ENCODE results near the gene HS6ST2.

The HS6ST2 gene

DNA sequence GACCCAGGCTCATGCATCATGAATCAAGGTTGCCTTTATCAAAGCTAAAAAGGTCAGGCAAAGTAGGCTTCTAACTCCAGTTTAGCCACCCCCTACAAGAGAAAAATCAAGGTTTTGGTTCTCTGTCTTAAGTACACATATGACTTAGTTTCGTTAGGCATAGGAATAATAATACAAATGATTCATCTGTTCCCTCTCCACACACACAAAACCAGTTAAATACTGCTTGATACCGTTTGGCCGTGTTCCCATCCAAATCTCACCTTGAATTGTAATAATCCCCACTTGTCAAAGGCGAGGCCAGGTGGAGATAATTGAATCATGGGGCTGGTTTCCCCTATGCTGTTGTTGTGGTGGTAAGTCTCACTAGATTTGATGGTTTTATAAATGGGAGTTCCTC is 226.2 kb downstream of the HS6ST2 start:
- POLR2A ChIA-PET = no interaction called here
- Histone ChIP-seq H3K9me3 (ENCODE audit: control insufficient read depth, insufficient read depth, low read depth, low read length) (no peaks in the 10 kb centered on the region), H3K27ac (ENCODE audit: extremely low read depth, low read depth, low read length) (no peak overlapping the region), H3K4me1 (ENCODE audit: control insufficient read depth, insufficient read depth, low read length) (no peaks in the 10 kb centered on the region), H3K4me3 (ENCODE audit: low read depth, low read length) (no peak overlapping the region), H3K36me3 (ENCODE audit: control insufficient read depth in 2 of 2, insufficient read depth in 1 of 2, low read length in 2 of 2) (no peaks in the 10 kb centered on the region)
- CTCF ChIA-PET = interaction anchor here (0.6 kb wide), 1 partner anchor 483 kb away, joined by 4 read pairs; no protein-coding TSS in a partner anchor
- TF ChIP-seq ZNF707 (tag by site-specific recombination; IDR thresholded peaks at IDR 0.05) (no peak), ZNF548 (tag by site-specific recombination; IDR thresholded peaks at IDR 0.05) (no peak), ZNF146 (tag by site-specific recombination; IDR thresholded peaks at IDR 0.05) (no peak), ZNF624 (tag by site-specific recombination; IDR thresholded peaks at IDR 0.05) (no peak)

DNA sequence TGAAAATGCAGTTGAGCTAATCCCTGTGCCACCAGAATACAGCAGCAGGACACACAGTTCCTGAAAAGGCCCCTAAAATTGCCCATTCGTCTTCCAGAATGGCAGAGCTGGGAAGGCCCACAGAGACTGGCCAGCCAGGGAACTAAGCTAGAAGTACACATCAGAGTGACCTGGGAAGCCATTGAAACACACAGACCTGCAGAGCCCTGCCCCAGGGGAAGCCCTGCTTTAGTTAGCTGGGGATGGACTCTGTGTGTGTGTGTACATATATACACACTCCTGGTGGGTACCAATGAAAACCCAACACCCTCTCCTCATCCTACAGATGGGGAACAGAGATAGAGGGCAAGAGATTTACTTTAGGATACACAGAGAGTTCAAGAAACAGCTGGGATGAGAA is 227.7 kb downstream of the HS6ST2 start:
- ChIA-PET CTCF (no interaction called here), POLR2A (no interaction called here)
- TF ChIP-seq ZNF548 (tag by site-specific recombination; IDR thresholded peaks at IDR 0.05) (no peak), ZNF529 (tag by site-specific recombination; IDR thresholded peaks at IDR 0.05; ENCODE audit: insufficient replicate concordance) (no peak), ZNF239 (tag by site-specific recombination; IDR thresholded peaks at IDR 0.05) (no peak), HIC1 (tag by site-specific recombination; IDR thresholded peaks at IDR 0.05) (no peak), BCL11B (tag by site-specific recombination; IDR thresholded peaks at IDR 0.05; ENCODE audit: low read depth) (no peak), ZNF560 (tag by site-specific recombination; IDR thresholded peaks at IDR 0.05; ENCODE audit: borderline replicate concordance) (no peak), ZFP69B (tag by site-specific recombination; IDR thresholded peaks at IDR 0.05) (no peak), ZNF530 (tag by site-specific recombination; IDR thresholded peaks at IDR 0.05; ENCODE audit: low read depth) (no peak), ZNF121 (tag by site-specific recombination; IDR thresholded peaks at IDR 0.05) (no peak), ZNF133 (tag by site-specific recombination; IDR thresholded peaks at IDR 0.05) (no peak), ZNF768 (tag by site-specific recombination; IDR thresholded peaks at IDR 0.05) (no peak), ZNF626 (tag by site-specific recombination; IDR thresholded peaks at IDR 0.05) (no peak), ZBTB10 (tag by site-specific recombination; IDR thresholded peaks at IDR 0.05) (no peak), ZBTB20 (tag by site-specific recombination; IDR thresholded peaks at IDR 0.05) (no peak), ZNF155 (tag by site-specific recombination; IDR thresholded peaks at IDR 0.05) (no peak), ZNF16 (tag by site-specific recombination; IDR thresholded peaks at IDR 0.05; ENCODE audit: low read depth) (no peak), ZBTB48 (tag by site-specific recombination; IDR thresholded peaks at IDR 0.05) (no peak)
- TF ChIP-seq, protein P1, sequence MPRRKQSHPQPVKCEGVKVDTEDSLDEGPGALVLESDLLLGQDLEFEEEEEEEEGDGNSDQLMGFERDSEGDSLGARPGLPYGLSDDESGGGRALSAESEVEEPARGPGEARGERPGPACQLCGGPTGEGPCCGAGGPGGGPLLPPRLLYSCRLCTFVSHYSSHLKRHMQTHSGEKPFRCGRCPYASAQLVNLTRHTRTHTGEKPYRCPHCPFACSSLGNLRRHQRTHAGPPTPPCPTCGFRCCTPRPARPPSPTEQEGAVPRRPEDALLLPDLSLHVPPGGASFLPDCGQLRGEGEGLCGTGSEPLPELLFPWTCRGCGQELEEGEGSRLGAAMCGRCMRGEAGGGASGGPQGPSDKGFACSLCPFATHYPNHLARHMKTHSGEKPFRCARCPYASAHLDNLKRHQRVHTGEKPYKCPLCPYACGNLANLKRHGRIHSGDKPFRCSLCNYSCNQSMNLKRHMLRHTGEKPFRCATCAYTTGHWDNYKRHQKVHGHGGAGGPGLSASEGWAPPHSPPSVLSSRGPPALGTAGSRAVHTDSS (tag by site-specific recombination; IDR thresholded peaks at IDR 0.05) = no peak
- Histone ChIP-seq H3K9me3 (ENCODE audit: control insufficient read depth, insufficient read depth, low read depth, low read length) (no peaks in the 10 kb centered on the region), H3K36me3 (ENCODE audit: control insufficient read depth in 2 of 2, insufficient read depth in 1 of 2, low read length in 2 of 2) (no peaks in the 10 kb centered on the region), H3K27ac (ENCODE audit: extremely low read depth, low read depth, low read length) (no peak overlapping the region), H3K4me1 (ENCODE audit: control insufficient read depth, insufficient read depth, low read length) (no peaks in the 10 kb centered on the region), H3K4me3 (ENCODE audit: low read depth, low read length) (no peak overlapping the region)
